ENCODE results near the gene YTHDF1.

The YTHDF1 gene

DNA sequence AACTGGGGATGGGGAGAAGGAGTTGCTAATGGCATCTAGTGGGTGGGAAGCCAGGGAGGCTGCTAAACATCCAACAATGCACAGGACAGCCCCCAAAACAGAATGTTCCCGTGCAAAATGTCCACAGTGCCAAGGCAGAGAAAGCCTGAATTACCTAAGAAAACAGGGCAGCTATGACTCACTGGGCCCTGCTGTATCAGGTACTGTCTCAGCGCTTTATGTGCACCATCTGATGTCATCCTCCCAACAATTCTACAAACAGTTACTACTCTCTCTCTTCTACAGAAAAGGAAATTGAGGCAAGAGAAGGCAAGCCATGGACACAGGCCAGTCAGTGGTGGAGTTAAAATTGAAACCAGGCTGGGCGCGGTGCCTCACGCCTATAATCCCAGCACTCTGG lies 3.1 kb downstream of the YTHDF1 start:
- DNase-seq (ENCODE audit: low read depth), result no peak
- no peak overlapping the region for H3K4me3 ChIP-seq (ENCODE audit: low read depth, low read length)
- no peak for TF ChIP-seq POLR2A (IDR thresholded peaks at IDR 0.05; ENCODE audit: extremely low read depth, insufficient read length)
- TF ChIP-seq, protein P1, sequence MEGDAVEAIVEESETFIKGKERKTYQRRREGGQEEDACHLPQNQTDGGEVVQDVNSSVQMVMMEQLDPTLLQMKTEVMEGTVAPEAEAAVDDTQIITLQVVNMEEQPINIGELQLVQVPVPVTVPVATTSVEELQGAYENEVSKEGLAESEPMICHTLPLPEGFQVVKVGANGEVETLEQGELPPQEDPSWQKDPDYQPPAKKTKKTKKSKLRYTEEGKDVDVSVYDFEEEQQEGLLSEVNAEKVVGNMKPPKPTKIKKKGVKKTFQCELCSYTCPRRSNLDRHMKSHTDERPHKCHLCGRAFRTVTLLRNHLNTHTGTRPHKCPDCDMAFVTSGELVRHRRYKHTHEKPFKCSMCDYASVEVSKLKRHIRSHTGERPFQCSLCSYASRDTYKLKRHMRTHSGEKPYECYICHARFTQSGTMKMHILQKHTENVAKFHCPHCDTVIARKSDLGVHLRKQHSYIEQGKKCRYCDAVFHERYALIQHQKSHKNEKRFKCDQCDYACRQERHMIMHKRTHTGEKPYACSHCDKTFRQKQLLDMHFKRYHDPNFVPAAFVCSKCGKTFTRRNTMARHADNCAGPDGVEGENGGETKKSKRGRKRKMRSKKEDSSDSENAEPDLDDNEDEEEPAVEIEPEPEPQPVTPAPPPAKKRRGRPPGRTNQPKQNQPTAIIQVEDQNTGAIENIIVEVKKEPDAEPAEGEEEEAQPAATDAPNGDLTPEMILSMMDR (IDR thresholded peaks at IDR 0.05; ENCODE audit: low read depth, low read length), result no peak
- TF ChIP-seq, protein P2, sequence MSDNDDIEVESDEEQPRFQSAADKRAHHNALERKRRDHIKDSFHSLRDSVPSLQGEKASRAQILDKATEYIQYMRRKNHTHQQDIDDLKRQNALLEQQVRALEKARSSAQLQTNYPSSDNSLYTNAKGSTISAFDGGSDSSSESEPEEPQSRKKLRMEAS (IDR thresholded peaks at IDR 0.05; ENCODE audit: low read depth, low read length), result no peak
- no peak for TF ChIP-seq MYC (IDR thresholded peaks at IDR 0.05; ENCODE audit: low read depth, low read length)

DNA sequence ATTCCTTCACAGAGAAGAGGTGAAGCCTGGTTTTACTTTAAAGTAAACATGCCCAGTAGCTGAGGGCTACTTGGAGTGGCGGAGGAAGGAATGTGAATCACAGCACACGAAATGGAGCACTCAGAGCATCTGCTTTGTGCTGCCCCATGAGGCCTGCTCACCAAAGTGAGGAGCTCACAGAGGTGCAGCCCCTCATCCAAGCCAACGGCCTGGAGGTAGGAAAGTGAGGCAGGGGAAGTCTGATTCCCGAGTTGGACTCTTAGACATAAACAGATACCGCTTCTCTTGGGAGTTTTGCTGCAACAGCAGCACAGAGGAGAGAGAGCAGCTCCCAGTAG lies 3.6 kb downstream of the YTHDF1 start:
- DNase-seq (ENCODE audit: low read depth), result no peak
- TF ChIP-seq POLR2A (IDR thresholded peaks at IDR 0.05; ENCODE audit: extremely low read depth, insufficient read length), result no peak
- no peak for TF ChIP-seq MYC (IDR thresholded peaks at IDR 0.05; ENCODE audit: low read depth, low read length)
- TF ChIP-seq, protein P1 (IDR thresholded peaks at IDR 0.05; ENCODE audit: low read depth, low read length), result no peak
- TF ChIP-seq, protein P2 (IDR thresholded peaks at IDR 0.05; ENCODE audit: low read depth, low read length), result no peak
- no peak overlapping the region for H3K4me3 ChIP-seq (ENCODE audit: low read depth, low read length)

DNA sequence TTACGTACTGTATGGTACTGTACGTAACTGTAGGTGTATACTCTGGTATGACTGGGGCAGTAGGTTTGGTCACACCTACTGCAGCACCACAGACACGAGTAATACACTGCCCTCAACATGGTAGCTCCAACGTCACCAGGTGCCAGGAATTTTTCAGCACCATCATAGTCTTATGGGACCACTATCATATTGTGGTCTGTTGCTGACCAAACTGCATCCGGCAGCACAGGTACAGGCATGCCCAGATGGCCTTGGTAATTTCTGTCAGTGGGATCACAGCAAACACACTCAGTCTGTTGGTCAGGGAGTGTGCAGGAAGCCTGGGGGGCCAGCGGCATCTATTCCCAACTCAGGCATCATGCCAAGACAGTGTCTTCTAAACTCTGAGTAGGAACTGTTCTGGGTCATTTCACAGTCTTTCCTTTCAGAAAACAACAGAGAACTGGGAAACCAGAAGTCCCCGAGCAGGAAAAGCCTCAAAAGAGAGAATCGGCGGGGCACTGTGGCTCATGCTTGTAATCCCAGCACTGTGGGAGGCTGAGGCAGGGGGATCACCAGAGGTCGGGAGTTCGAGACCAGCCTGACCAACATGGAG lies 5.8 kb downstream of the YTHDF1 start:
- TF ChIP-seq, protein P1 (IDR thresholded peaks at IDR 0.05; ENCODE audit: low read depth, low read length), result no peak
- TF ChIP-seq POLR2A (IDR thresholded peaks at IDR 0.05; ENCODE audit: extremely low read depth, insufficient read length) (no peak), MYC (IDR thresholded peaks at IDR 0.05; ENCODE audit: low read depth, low read length) (no peak)
- TF ChIP-seq, protein P2 (IDR thresholded peaks at IDR 0.05; ENCODE audit: low read depth, low read length), result no peak
- DNase-seq (ENCODE audit: low read depth), result no peak
- no peak overlapping the region for H3K4me3 ChIP-seq (ENCODE audit: low read depth, low read length)

DNA sequence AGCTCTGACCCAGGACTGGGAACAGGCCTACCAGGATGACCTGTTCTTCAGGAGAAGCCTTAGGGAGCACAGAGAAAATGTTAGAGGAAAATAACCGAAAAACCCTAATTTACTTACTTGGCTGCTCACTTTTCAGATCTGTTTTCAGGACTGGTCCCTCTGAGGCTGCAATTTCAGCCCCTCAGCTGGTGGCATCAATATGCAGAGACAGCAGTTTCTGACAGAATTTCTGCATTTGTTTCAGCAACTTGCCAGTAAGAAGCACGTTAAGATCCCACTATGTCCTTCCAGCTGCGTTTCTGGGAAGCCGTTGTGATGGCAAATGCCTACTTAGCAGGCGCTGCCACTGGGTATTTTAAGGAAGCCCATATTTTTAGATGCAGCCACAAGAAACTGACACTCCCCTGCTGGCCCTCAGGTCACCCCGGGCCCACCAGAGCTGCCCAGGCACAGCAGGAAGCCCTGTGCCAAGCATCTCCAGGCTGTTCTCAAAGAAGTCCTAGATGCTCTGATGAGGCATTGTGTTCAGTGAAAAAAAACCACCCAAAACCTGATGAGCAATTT lies 7.5 kb downstream of the YTHDF1 start:
- TF ChIP-seq MYC (IDR thresholded peaks at IDR 0.05; ENCODE audit: low read depth, low read length), result no peak
- H3K4me3 ChIP-seq (ENCODE audit: low read depth, low read length), result no peak overlapping the region
- no peak for DNase-seq (ENCODE audit: low read depth)

DNA sequence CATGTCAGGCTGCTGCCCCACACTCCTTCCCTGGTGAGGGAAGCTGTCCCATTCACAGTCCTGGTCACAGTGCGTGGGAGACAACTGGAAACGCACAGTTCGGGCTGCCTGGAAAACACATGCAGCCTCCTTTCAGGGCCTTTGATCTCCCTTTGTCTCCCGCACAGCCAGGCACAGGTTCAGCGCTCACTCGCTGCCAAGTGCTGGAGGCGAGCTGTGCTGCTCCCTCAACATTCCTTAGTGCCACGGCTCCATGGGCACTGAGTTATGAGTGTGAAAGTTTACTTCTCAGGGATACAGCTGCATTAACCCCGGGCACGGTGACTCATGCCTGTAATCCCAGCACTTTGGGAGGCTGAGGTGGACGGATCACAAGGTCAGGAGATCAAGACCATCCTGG lies 9.1 kb downstream of the YTHDF1 start:
- TF ChIP-seq, protein P1 (IDR thresholded peaks at IDR 0.05; ENCODE audit: low read depth, low read length), result no peak
- TF ChIP-seq POLR2A (IDR thresholded peaks at IDR 0.05; ENCODE audit: extremely low read depth, insufficient read length) (no peak), MYC (IDR thresholded peaks at IDR 0.05; ENCODE audit: low read depth, low read length) (no peak)
- TF ChIP-seq, protein P2 (IDR thresholded peaks at IDR 0.05; ENCODE audit: low read depth, low read length), result no peak
- DNase-seq (ENCODE audit: low read depth), result no peak
- H3K4me3 ChIP-seq (ENCODE audit: low read depth, low read length), result no peak overlapping the region

DNA sequence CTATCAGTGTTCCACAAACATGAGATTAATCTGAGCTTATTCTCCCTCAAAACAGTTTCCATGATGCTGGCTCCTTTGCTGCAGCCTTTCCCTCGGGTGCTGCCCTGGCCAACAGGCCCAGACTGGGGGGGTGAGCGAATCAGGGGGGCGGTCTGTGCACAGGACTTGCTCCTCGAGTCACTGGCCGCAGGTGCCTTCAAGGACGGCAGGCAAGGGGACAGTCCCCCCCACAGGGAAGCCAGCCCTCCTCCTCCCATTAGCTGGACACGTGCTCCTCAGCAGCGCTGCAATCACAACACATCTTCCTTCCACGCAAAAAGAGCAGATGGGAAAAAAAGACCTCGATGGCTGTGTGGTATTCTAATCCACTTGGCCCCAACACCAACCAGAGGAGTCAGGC lies 10.0 kb downstream of the YTHDF1 start:
- TF ChIP-seq MYC (IDR thresholded peaks at IDR 0.05; ENCODE audit: low read depth, low read length) (no peak), POLR2A (IDR thresholded peaks at IDR 0.05; ENCODE audit: extremely low read depth, insufficient read length) (no peak)
- TF ChIP-seq, protein P1 (IDR thresholded peaks at IDR 0.05; ENCODE audit: low read depth, low read length), result no peak
- TF ChIP-seq, protein P2 (IDR thresholded peaks at IDR 0.05; ENCODE audit: low read depth, low read length), result no peak
- DNase-seq (ENCODE audit: low read depth), result no peak
- no peak overlapping the region for H3K4me3 ChIP-seq (ENCODE audit: low read depth, low read length)

All from NB4 (cell line).